Liver (tissue), 9 donors: ENCODE data around the gene RALGAPA2. TPM values are rescaled to one million over a fixed set of nuclear protein-coding genes. Genes with fewer than 3 reads are reported as not detected.

Experiments
- DNase-seq: peaks from one replicate; pipeline ENCODE4 v3.0.0-alpha.2; 2017; ENCODE audit warnings: low spot score
- H3K27ac ChIP-seq, 2 donors: one replicate each; pipeline ENCODE4 v1.7.0; 2013; ENCODE audit warnings: inconsistent platforms in 2 of 2, low read length in 2 of 2, control low read depth in 1 of 2, low read depth in 1 of 2, mild to moderate bottlenecking in 1 of 2
- H3K27me3 ChIP-seq, 4 donors: one replicate each; pipeline versions ENCODE4 v1.6.1 to v1.7.0; 2013; ENCODE audit warnings: low read length in 3 of 4, inconsistent platforms in 1 of 4, mild to moderate bottlenecking in 1 of 4, moderate library complexity in 1 of 4; ENCODE audit not compliant: control insufficient read depth in 4 of 4, insufficient read depth in 4 of 4
- H3K36me3 ChIP-seq, 4 donors: one replicate each; pipeline versions ENCODE4 v1.6.1 to v1.7.0; 2013; ENCODE audit warnings: low read length in 3 of 4, mild to moderate bottlenecking in 3 of 4, low read depth in 1 of 4, moderate library complexity in 1 of 4; ENCODE audit not compliant: control insufficient read depth in 4 of 4, insufficient read depth in 3 of 4
- H3K4me1 ChIP-seq, 4 donors: one replicate each; pipeline versions ENCODE4 v1.6.1 to v1.7.0; 2013; ENCODE audit warnings: low read length in 3 of 4, mild to moderate bottlenecking in 3 of 4, moderate library complexity in 1 of 4; ENCODE audit not compliant: control insufficient read depth in 4 of 4, insufficient read depth in 4 of 4
- H3K4me3 ChIP-seq, 3 donors: one replicate each; pipeline versions ENCODE4 v1.6.1 to v1.7.0; 2013; ENCODE audit warnings: low read length in 3 of 3, control low read depth in 1 of 3, low read depth in 1 of 3, mild to moderate bottlenecking in 1 of 3
- H3K9ac ChIP-seq, 2 donors: one replicate each; pipeline ENCODE4 v1.7.0; 2013; ENCODE audit warnings: low read length in 2 of 2, mild to moderate bottlenecking in 2 of 2, moderate library complexity in 2 of 2, control low read depth in 1 of 2, low read depth in 1 of 2
- H3K9me3 ChIP-seq, 4 donors: one replicate each; pipeline versions ENCODE4 v1.6.1 to v1.7.0; 2013; ENCODE audit warnings: low read length in 3 of 4; ENCODE audit not compliant: control insufficient read depth in 4 of 4
- CTCF ChIP-seq: fragments of 150-350 bp; IDR thresholded peaks from 2 replicates; pipeline ENCODE4 v1.5.1; 2017; ENCODE audit warnings: improper control_type of control experiment, low read depth, low read length; ENCODE audit not compliant: missing input control
- EGR1 ChIP-seq, 2 donors: IDR thresholded peaks; 2 replicates each; pipeline ENCODE4 v1.6.1; 2016 to 2018; ENCODE audit warnings: antibody characterized with exemption in 2 of 2, low read depth in 2 of 2
- FOXA1 ChIP-seq: IDR thresholded peaks from 2 replicates; pipeline ENCODE4 v1.6.1; 2016; ENCODE audit warnings: antibody characterized with exemption
- FOXA2 ChIP-seq: IDR thresholded peaks from 2 replicates; pipeline ENCODE4 v1.6.1; 2016; ENCODE audit warnings: antibody characterized with exemption
- GABPA ChIP-seq, 2 donors: IDR thresholded peaks in 1 of 2; conservative IDR thresholded peaks in 1 of 2; 2 replicates each; pipeline ENCODE4 v1.6.1; 2016; ENCODE audit warnings: antibody characterized with exemption in 2 of 2, mild to moderate bottlenecking in 1 of 2, moderate library complexity in 1 of 2
- HNF4A ChIP-seq, 2 donors: conservative IDR thresholded peaks; 2 replicates each; pipeline ENCODE4 v1.6.1; 2016; ENCODE audit warnings: antibody characterized with exemption in 2 of 2, mild to moderate bottlenecking in 2 of 2
- HNF4G ChIP-seq: IDR thresholded peaks from 2 replicates; pipeline ENCODE4 v1.6.1; 2016; ENCODE audit warnings: antibody characterized with exemption
- JUND ChIP-seq, 2 donors: IDR thresholded peaks; 2 replicates each; pipeline ENCODE4 v1.6.1; 2016; ENCODE audit warnings: antibody characterized with exemption in 2 of 2
- MAX ChIP-seq: IDR thresholded peaks from 2 replicates; pipeline ENCODE4 v1.6.1; 2016; ENCODE audit warnings: antibody characterized with exemption
- NR2F2 ChIP-seq: IDR thresholded peaks from 2 replicates; pipeline ENCODE4 v1.6.1; 2016; ENCODE audit warnings: antibody characterized with exemption
- RAD21 ChIP-seq, 2 donors: IDR thresholded peaks; 2 replicates each; pipeline ENCODE4 v1.6.1; 2016; ENCODE audit warnings: antibody characterized with exemption in 2 of 2, mild to moderate bottlenecking in 2 of 2
- REST ChIP-seq: IDR thresholded peaks from 2 replicates; pipeline ENCODE4 v1.6.1; 2016; ENCODE audit warnings: antibody characterized with exemption, mild to moderate bottlenecking
- RXRA ChIP-seq, 2 donors: IDR thresholded peaks; 2 replicates each; pipeline ENCODE4 v1.6.1; 2017 to 2018; ENCODE audit warnings: antibody characterized with exemption in 2 of 2, mild to moderate bottlenecking in 1 of 2
- SP1 ChIP-seq: IDR thresholded peaks from 2 replicates; pipeline ENCODE4 v1.6.1; 2018; ENCODE audit warnings: antibody characterized with exemption, mild to moderate bottlenecking
- TAF1 ChIP-seq: conservative IDR thresholded peaks from 2 replicates; pipeline ENCODE4 v1.6.1; 2016; ENCODE audit warnings: antibody characterized with exemption, mild to moderate bottlenecking
- YY1 ChIP-seq: IDR thresholded peaks from 2 replicates; pipeline ENCODE4 v1.6.1; 2016; ENCODE audit warnings: antibody characterized with exemption, mild to moderate bottlenecking
- WGBS: extraction: QIAGEN DNeasy Blood & Tissue Kit; methylation state at CpG from one replicate; pipeline ENCODE4 v1.1.7; 2013; 5-methylcytosine and 5-hydroxymethylcytosine counted together
- polyA plus RNA-seq, 2 donors: library from polyadenylated mRNA; stranded (reverse) in 1 of 2; unstranded in 1 of 2; fragments of 200-250 nt in 1 of 2; fragments of >200 nt in 1 of 2; fragmentation: Nextera tagmentation in 1 of 2; extraction: Ambion mirVana in 1 of 2; gene quantifications; one replicate each; pipeline versions ENCODE4 v1.2.1 to v1.2.3, GENCODE V29; 2013 to 2015
- total RNA-seq, 2 donors: library from RNA; depleted of rRNA; stranded (reverse); fragments of >200 nt; gene quantifications; one replicate each; pipeline ENCODE4 v1.2.3, GENCODE V29; 2014
- TF ChIP-seq, protein P1 (sequence below): IDR thresholded peaks from 2 replicates; pipeline ENCODE4 v1.6.1; 2016; ENCODE audit warnings: antibody characterized with exemption
- donor health status: healthy.
- donor health status: healthy.
- donor health status: healthy.
- donor health status: healthy.
- donor health status: healthy.

Gene RALGAPA2
- total and polyA plus RNA-seq, 4 donors = 14.8 to 89.9 (median 25.1) TPM

- Histone ChIP-seq H3K9ac (no peak overlapping the region), H3K4me3 (no peak overlapping the region), H3K27me3 (peaks cover 0 to 40% (median 21%) of the 10 kb centered on the region in 4 donors), H3K9me3 (no peaks in the 10 kb centered on the region), H3K36me3 (no peaks in the 10 kb centered on the region), H3K4me1 (peaks cover 22 to 45% (median 29%) of the 10 kb centered on the region in 4 donors), H3K27ac (no peak overlapping the region)
- 7% methylated on average over 18 of the region's 18 CpGs for WGBS
- no peak for DNase-seq
- TF ChIP-seq YY1 (no peak), HNF4G (no peak), FOXA2 (no peak), REST (no peak), FOXA1 (no peak), CTCF (no peak), RXRA (IDR thresholded peaks at IDR 0.05) (no peak), HNF4A (conservative IDR thresholded peaks at IDR 0.05) (no peak), GABPA (IDR thresholded peaks at IDR 0.05 in 1 of 2, conservative IDR thresholded peaks at IDR 0.05 in 1 of 2) (no peak), MAX (no peak), NR2F2 (no peak)
Observed at GRCh38 chr20:20365480-20366161, 346.8 kb downstream of the RALGAPA2 start.

- H3K27me3 ChIP-seq = peaks cover 0 to 40% (median 18%) of the 10 kb centered on the region in 4 donors
- no peak overlapping the region for H3K27ac ChIP-seq
- no peaks in the 10 kb centered on the region for H3K36me3 ChIP-seq
- H3K9me3 ChIP-seq = no peaks in the 10 kb centered on the region
- H3K4me3 ChIP-seq = no peak overlapping the region
- peaks cover 22 to 44% (median 30%) of the 10 kb centered on the region in 4 donors for H3K4me1 ChIP-seq
- WGBS = 5% methylated on average over 70 of the region's 70 CpGs
- DNase-seq = no peak
- H3K9ac ChIP-seq = no peak overlapping the region
- no peak for TF ChIP-seq JUND (IDR thresholded peaks at IDR 0.05)
- TF ChIP-seq REST = no peak
- no peak for TF ChIP-seq EGR1 (IDR thresholded peaks at IDR 0.05; ENCODE audit: low read depth in 2 of 2)
- TF ChIP-seq RXRA (IDR thresholded peaks at IDR 0.05) = no peak
- TF ChIP-seq GABPA (IDR thresholded peaks at IDR 0.05 in 1 of 2, conservative IDR thresholded peaks at IDR 0.05 in 1 of 2) = no peak
- no peak for TF ChIP-seq MAX
- TF ChIP-seq RAD21 (IDR thresholded peaks at IDR 0.05) = no peak
- no peak for TF ChIP-seq SP1
- no peak for TF ChIP-seq TAF1
- no peak for TF ChIP-seq HNF4G
- no peak for TF ChIP-seq YY1
- TF ChIP-seq FOXA1 = no peak
- no peak for TF ChIP-seq NR2F2
- TF ChIP-seq, protein P1, sequence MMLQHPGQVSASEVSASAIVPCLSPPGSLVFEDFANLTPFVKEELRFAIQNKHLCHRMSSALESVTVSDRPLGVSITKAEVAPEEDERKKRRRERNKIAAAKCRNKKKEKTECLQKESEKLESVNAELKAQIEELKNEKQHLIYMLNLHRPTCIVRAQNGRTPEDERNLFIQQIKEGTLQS = no peak
- no peak for TF ChIP-seq CTCF
Observed at GRCh38 chr20:20364593-20365479, 347.6 kb downstream of the RALGAPA2 start.
